Transverse colon (tissue), 4 donors: Measurements from ENCODE around the gene ARHGAP42. TPM values are rescaled to one million over a fixed set of nuclear protein-coding genes. Genes with fewer than 3 reads are reported as not detected.

Experiments
- DNase-seq: peaks from one replicate; pipeline ENCODE4 v3.0.0-alpha.2; 2019
- H3K27ac ChIP-seq, 4 donors: fragments of 200-600 bp; sonication (generic); 2 replicates each; pipeline ENCODE4 v1.5.1; 2016 to 2018; ENCODE audit warnings: inconsistent platforms in 4 of 4
- H3K27me3 ChIP-seq: fragments of 200-600 bp; sonication (generic); 2 replicates; pipeline ENCODE4 v1.5.1; 2017; ENCODE audit warnings: inconsistent platforms
- H3K36me3 ChIP-seq, 4 donors: fragments of 200-600 bp; sonication (generic); 2 replicates each; pipeline ENCODE4 v1.5.1; 2017 to 2019; ENCODE audit warnings: inconsistent platforms in 4 of 4
- H3K4me1 ChIP-seq, 4 donors: fragments of 200-600 bp; sonication (generic); 2 replicates each; pipeline ENCODE4 v1.5.1; 2017 to 2020; ENCODE audit warnings: inconsistent platforms in 4 of 4
- H3K4me3 ChIP-seq, 4 donors: fragments of 200-600 bp; sonication (generic); 1 replicate in 1 of 4; 2 replicates in 3 of 4; pipeline versions ENCODE4 v1.5.1 to v1.6.1; 2017 to 2019; ENCODE audit warnings: inconsistent platforms in 4 of 4
- H3K9me3 ChIP-seq, 2 donors: fragments of 200-600 bp; sonication (generic); 2 replicates each; pipeline ENCODE4 v1.5.1; 2017 to 2019; ENCODE audit warnings: inconsistent platforms in 2 of 2
- CTCF ChIP-seq, 5 experiments: fragments of 200-600 bp in 3 of 5; fragments of 450-650 bp in 2 of 5; sonication (generic) in 3 of 5; IDR thresholded peaks; 1 replicate in 2 of 5; 2 replicates in 3 of 5; pipeline ENCODE4 v1.5.1; 2016 to 2017; ENCODE audit warnings: antibody characterized with exemption in 5 of 5, inconsistent platforms in 3 of 5, mild to moderate bottlenecking in 2 of 5, moderate library complexity in 1 of 5
- EP300 ChIP-seq: sonication (generic); formaldehyde crosslinking; IDR thresholded peaks from one replicate; pipeline ENCODE4 v1.6.1; 2017; ENCODE audit warnings: antibody characterized with exemption, low read depth
- POLR2A ChIP-seq: fragments of 450-650 bp; IDR thresholded peaks from one replicate; pipeline ENCODE4 v1.6.1; 2016; ENCODE audit warnings: antibody characterized with exemption, mild to moderate bottlenecking, moderate library complexity
- POLR2AphosphoS5 ChIP-seq, 3 donors: sonication (generic); formaldehyde crosslinking; IDR thresholded peaks; one replicate each; pipeline ENCODE4 v1.6.1; 2016; ENCODE audit warnings: antibody characterized with exemption in 3 of 3
- WGBS, 2 donors: methylation state at CpG; one replicate each; pipeline ENCODE4 v1.1.5; 2018; ENCODE audit warnings: low coverage in 1 of 2; 5-methylcytosine and 5-hydroxymethylcytosine counted together
- in situ Hi-C, 4 donors: fragments of 200-750 bp; cut with MboI; loops; one replicate each; pipeline versions ENCODE4 v1.15.0 to v1.15.1; 2017; ENCODE audit warnings: low sequenced_read_pairs in 3 of 4, low pct_ligation_motif_present in 1 of 4, low pct_unique_long_range_greater_than_20kb in 1 of 4
- intact Hi-C: fragments of 100-400 bp; cut with DNase I; formaldehyde crosslinking; loops from one replicate; pipeline ENCODE4 v1.15.1; 2023; ENCODE audit warnings: low total_unique reads
- total RNA-seq, 4 donors: library from RNA; depleted of rRNA; stranded (reverse); fragments of >200 nt; gene quantifications; one replicate each; pipeline ENCODE4 v1.1.0, GENCODE V29; 2016

Gene ARHGAP42
- total RNA-seq, 4 donors from 2014 or later = 33.3 to 62.5 (median 40.9) TPM

- DNase-seq = no peak
- WGBS, 2 donors = 47 to 54% methylated on average over 2 of the region's 2 CpGs
- no peak overlapping the region for H3K27ac ChIP-seq
- intact Hi-C loops (no loop called here), in situ Hi-C loops (loop anchor here in 2 of 4 donors (10.0 kb wide), 1 partner anchor 349 kb away; no protein-coding TSS in a partner anchor)
- H3K4me3 ChIP-seq = no peak overlapping the region
- H3K4me1 ChIP-seq = peaks cover 0 to 9% (median 3%) of the 10 kb centered on the region in 4 donors
- H3K9me3 ChIP-seq = no peaks in the 10 kb centered on the region
- no peaks in the 10 kb centered on the region for H3K27me3 ChIP-seq
- TF ChIP-seq CTCF (IDR thresholded peaks at IDR 0.05) = no peak
- no peak for TF ChIP-seq POLR2AphosphoS5 (IDR thresholded peaks at IDR 0.05)
- TF ChIP-seq POLR2A = no peak
- no peak for TF ChIP-seq EP300
- no peaks in the 10 kb centered on the region for H3K36me3 ChIP-seq
These were observed 236.5 kb downstream of the ARHGAP42 start for GRCh38 chr11:100923555-100923954.

GRCh38 chr11:100925935-100926334 lies 238.8 kb downstream of the ARHGAP42 start:
- no peak overlapping the region for H3K27ac ChIP-seq
- intact Hi-C loops = no loop called here
- H3K9me3 ChIP-seq = no peaks in the 10 kb centered on the region
- no peaks in the 10 kb centered on the region for H3K27me3 ChIP-seq
- H3K4me3 ChIP-seq = no peak overlapping the region
- H3K36me3 ChIP-seq = no peaks in the 10 kb centered on the region
- TF ChIP-seq POLR2A = no peak
- no peak for TF ChIP-seq EP300
- TF ChIP-seq POLR2AphosphoS5 (IDR thresholded peaks at IDR 0.05) = no peak
- no peak for TF ChIP-seq CTCF (IDR thresholded peaks at IDR 0.05)
- no peak for DNase-seq
- in situ Hi-C loops = loop anchor here in 2 of 4 donors (10.0 kb wide), 1 partner anchor 351 kb away; no protein-coding TSS in a partner anchor
- no peaks in the 10 kb centered on the region for H3K4me1 ChIP-seq
- WGBS, 2 donors = 62 to 77% methylated on average over 3 of the region's 3 CpGs

GRCh38 chr11:100927579-100927978 lies 240.5 kb downstream of the ARHGAP42 start:
- Histone ChIP-seq H3K4me3 (no peak overlapping the region), H3K36me3 (no peaks in the 10 kb centered on the region), H3K9me3 (no peaks in the 10 kb centered on the region), H3K27ac (no peak overlapping the region), H3K27me3 (no peaks in the 10 kb centered on the region), H3K4me1 (no peaks in the 10 kb centered on the region)
- DNase-seq = no peak
- intact Hi-C loops = no loop called here
- 84 to 88% methylated on average over 5 of the region's 5 CpGs for WGBS, 2 donors
- in situ Hi-C loops = loop anchor here in 2 of 4 donors (10.0 kb wide), 1 partner anchor 353 kb away; no protein-coding TSS in a partner anchor
- TF ChIP-seq POLR2AphosphoS5 (IDR thresholded peaks at IDR 0.05) = no peak
- no peak for TF ChIP-seq CTCF (IDR thresholded peaks at IDR 0.05)
- no peak for TF ChIP-seq POLR2A
- TF ChIP-seq EP300 = no peak

DNA sequence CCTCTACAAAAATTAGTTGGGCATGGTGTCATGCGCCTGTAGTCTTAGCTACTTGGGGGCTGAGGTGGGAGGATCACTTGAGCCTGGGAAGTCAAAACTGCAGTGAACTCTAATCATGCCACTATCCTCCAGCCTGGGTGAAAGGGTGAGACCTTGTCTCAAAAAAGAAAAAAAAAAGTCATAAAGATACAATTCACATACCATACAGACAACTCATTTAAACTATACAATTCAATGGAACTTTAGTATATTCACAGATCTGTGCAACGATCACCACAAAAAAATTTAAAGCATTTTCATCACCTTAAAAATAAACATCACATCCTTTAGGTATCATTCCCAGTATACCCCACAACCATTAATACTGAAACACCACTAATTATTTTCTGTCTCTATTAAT lies 241.3 kb downstream of the ARHGAP42 start:
- Histone ChIP-seq H3K4me1 (no peaks in the 10 kb centered on the region), H3K27ac (no peak overlapping the region), H3K27me3 (no peaks in the 10 kb centered on the region), H3K4me3 (no peak overlapping the region), H3K36me3 (no peaks in the 10 kb centered on the region), H3K9me3 (no peaks in the 10 kb centered on the region)
- intact Hi-C loops = no loop called here
- TF ChIP-seq CTCF (IDR thresholded peaks at IDR 0.05) (no peak), POLR2A (no peak), POLR2AphosphoS5 (IDR thresholded peaks at IDR 0.05) (no peak), EP300 (no peak)
- DNase-seq = no peak
- WGBS, 2 donors = 86 to 97% methylated on average over 2 of the region's 2 CpGs
- in situ Hi-C loops = loop anchor here in 2 of 4 donors (10.0 kb wide), 1 partner anchor 354 kb away; no protein-coding TSS in a partner anchor
